HG03039 (cell line): ENCODE results near the gene TTLL11.

ENCODE experiments used
- ATAC-seq: cut with Tn5 transposase; IDR thresholded peaks from one replicate; pipeline ENCODE4 v1.9.1; 2021; ENCODE audit warnings: mild to moderate bottlenecking, moderate library complexity; ENCODE audit not compliant: unreplicated experiment

Gene TTLL11

GRCh38 chr9:122110100-122110833 is 17.2 kb upstream of the TTLL11 start:
- no peak for ATAC-seq

- no peak for ATAC-seq
These were observed 16.1 kb upstream of the TTLL11 start for GRCh38 chr9:122109035-122109813.

- ATAC-seq = no peak
These were observed 14.2 kb upstream of the TTLL11 start for GRCh38 chr9:122107291-122107805.

DNA sequence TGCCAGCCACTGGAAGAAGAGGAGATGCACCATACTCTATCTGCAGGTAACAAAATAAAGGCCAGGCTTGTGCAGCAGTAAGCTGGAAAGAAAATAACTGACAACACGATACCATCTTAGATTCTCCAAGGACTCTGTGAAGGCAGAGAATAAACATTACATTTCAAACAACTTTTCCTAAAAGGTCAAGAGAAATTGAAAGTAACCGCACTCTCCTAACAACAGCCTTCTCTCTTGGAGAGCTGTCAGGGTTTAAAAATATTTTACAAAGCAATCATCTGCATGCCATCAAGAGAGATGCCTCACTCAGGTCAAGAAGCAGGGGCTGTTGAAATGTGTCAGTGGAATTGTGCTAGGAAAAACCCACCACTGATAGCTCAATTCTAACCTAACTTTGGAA is 13.5 kb upstream of the TTLL11 start:
- no peak for ATAC-seq

- no peak for ATAC-seq
These were observed 10.9 kb upstream of the TTLL11 start for GRCh38 chr9:122103985-122104384.

- no peak for ATAC-seq
These were observed 9.0 kb upstream of the TTLL11 start for GRCh38 chr9:122102156-122102555.

DNA sequence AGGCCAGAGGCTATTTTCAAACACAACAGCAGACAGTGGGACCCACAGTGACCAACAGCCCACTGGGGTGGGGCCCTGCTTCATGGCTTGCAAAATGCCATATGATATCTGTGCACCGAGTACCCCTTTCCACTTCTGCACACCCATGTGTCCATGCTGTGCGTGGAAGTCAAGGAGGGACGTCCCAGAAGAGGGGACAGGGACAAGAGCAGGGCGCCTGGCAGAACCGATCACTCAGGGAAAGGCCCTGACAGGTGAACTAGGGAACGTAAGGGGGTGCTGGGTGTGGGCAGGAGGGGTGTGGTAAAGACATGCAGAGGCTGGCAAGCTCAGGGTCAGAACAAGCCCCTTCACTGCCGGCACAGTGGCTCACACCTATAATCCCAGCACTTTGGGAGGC is 7.6 kb upstream of the TTLL11 start:
- ATAC-seq = no peak

GRCh38 chr9:122099271-122099869 is 6.3 kb upstream of the TTLL11 start:
- ATAC-seq = peak; percentile 74

DNA sequence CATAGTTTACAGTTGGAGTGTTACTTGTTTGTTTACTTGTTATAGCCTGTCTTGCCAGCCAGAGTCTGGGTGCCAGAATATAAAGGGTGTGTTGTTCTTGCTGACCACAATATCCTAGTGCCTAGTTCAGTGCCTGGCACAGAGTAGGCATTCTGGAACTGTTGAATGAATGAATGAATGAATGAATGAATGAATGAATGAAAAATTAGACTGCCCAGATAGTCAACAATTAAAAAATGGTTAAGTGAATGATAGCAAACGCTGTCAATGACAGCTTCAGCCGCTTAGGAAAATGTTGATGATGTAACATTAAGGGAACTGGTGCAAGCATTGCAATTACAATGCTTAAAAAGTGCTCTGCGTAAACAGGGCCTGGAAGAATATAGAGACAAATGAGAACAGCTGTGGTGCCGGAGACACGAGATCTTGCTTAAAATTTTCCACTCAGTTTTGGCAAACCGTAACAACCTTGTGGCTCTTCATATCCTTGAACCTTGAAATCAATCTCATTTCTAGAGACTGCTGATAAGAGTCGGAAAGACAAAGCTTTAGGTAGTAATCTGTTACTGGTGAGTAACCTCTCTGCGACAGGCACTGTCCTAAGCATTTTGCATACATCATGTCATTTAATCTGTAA is 4.7 kb upstream of the TTLL11 start:
- ATAC-seq = no peak

GRCh38 chr9:122096620-122097415 is 3.7 kb upstream of the TTLL11 start:
- ATAC-seq = no peak

- no peak for ATAC-seq
These were observed 2.1 kb upstream of the TTLL11 start for GRCh38 chr9:122095010-122095767.

GRCh38 chr9:122091682-122092592 is 1.2 kb downstream of the TTLL11 start:
- ATAC-seq = no peak

DNA sequence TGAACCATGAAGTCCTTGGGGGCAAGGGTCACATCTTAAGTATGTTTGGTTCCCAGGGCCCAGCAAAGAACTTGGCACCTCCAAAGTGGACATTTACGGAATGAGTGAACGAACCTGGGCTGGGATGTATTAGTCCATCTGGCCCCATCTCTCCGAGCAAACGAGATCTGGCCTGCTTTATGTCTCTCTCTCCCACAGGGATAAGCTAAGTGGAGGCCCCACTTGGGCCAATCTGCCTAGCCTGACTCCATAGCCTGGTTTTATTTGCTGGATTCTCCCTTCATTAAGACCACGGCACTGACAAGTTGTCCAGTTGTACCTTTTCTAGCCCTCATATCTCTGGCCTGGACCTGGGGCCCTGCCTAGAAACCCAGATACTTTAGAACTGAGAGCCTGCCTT is 2.1 kb downstream of the TTLL11 start:
- ATAC-seq = no peak

- no peak for ATAC-seq
These were observed 2.7 kb downstream of the TTLL11 start for GRCh38 chr9:122090287-122090883.

DNA sequence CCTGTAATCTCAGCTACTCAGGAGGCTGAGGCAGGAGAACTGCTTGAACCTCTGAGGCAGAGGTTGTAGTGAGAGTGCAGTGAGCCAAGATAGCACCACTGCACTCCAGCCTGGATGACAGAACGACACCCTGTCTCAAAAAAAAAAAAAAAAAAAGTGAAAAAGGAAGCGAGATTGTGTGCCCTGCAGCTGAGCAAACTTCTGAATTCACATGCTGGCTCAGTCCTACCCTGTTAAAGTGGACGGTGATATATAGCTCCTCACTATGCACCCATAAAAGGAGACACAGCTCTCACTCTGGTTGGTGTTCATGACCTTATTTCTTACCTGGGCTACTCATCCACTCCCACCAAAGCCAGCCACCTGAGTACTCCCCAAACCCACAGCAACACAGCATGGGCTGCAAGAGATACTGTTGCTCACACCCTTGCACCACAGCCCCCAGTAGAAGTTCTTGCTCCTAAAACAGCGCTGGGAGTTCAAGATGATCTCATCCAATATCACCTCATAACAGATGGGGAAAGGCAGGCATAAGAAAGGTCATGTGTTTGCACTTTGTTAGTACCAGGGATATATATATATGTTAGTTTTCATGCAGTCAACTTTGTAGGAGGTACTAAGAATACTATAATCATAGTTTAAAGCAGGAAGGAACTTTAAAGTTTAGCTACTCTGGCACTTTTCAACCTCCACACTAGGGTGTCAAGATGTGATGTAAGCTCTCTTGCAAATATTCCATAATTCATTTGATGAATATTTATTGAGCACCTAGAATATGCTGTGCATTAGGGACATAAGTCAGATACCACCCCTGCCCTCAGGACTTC is 4.0 kb downstream of the TTLL11 start:
- ATAC-seq = no peak

GRCh38 chr9:122087406-122088200 is 5.5 kb downstream of the TTLL11 start:
- ATAC-seq = no peak

- no peak for ATAC-seq
These were observed 6.2 kb downstream of the TTLL11 start for GRCh38 chr9:122086873-122087272.
